Measurements from ENCODE around the gene RAE1. TPM values are rescaled to one million over a fixed set of nuclear protein-coding genes. Genes with fewer than 3 reads are reported as not detected.

The RAE1 gene
- total and polyA plus RNA-seq, 2 donors (not counting 3 experiments of a cell fraction or from before 2014, with no cell fraction given) = 34.1 to 55.8 TPM

DNA sequence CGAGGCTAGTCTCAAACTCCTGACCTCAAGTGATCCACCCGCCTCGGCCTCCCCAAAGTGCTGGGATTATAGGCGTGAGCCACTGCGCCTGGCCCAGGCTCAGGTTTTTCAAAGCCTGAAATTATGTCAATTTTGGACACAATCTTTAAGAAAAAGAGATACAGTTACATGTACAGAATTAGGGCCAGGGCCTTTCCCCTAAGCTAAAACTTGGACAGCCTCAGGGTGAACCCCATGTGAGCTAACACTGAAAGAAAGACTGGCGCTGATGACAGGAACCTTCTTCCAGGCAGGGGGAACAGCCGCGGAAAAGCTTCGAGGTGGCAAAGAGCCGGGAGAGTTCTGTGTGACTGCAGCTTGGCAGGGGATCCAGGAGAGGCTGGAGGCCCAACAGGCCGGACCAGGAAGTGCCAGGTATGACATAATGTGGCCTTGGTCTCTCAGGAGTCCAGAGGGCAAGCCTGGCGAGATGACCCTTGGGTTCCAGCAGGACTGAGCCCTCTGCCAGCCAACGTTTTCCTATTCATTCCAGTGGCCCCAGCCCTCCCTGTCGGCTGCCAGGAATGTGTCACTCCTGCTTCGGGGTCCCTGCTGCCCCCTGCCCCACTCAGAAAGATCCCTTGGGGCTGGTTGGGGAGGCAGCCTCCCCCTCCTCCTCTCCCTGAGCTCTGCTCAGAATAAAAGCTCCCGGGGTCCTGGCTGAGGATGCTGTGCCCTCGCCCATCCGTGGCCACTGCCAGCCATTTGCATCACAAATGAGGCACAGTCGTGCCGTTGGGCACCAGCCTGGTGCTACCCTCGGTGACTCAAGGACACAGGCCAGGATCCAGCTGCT, 77.5 kb downstream of the RAE1 start:
- Histone ChIP-seq H3K9me1 (replicated peaks; ENCODE audit: control insufficient read depth, extremely low read depth, insufficient read depth, low read length) (no peaks in the 10 kb centered on the region), H3K27me3 (ENCODE audit: control insufficient read depth in 2 of 2, insufficient read depth in 2 of 2, low read length in 2 of 2) (no peaks in the 10 kb centered on the region), H3K4me3 (replicated peaks in 1 of 3; ENCODE audit: insufficient read depth in 1 of 3, low read depth in 1 of 3, low read length in 3 of 3) (no peak overlapping the region), H3K9ac (replicated peaks; ENCODE audit: extremely low read depth, insufficient read depth, low read length) (no peak overlapping the region), H4K20me1 (replicated peaks; ENCODE audit: control insufficient read depth, extremely low read depth, insufficient read depth, low read length) (no peaks in the 10 kb centered on the region), H3K4me1 (ENCODE audit: control insufficient read depth, extremely low read depth, insufficient read depth, low read length) (no peaks in the 10 kb centered on the region), H3K4me2 (ENCODE audit: insufficient read depth, low read length) (no peak overlapping the region), H3K79me2 (ENCODE audit: control insufficient read depth, insufficient read depth, low read length) (no peaks in the 10 kb centered on the region), H3K27ac (ENCODE audit: insufficient read depth, low read depth, low read length) (no peak overlapping the region), H3K9me3 (replicated peaks; ENCODE audit: control insufficient read depth, insufficient read depth, low read length) (no peaks in the 10 kb centered on the region), H3K36me3 (ENCODE audit: control insufficient read depth in 2 of 2, extremely low read depth in 1 of 2, insufficient read depth in 2 of 2, low read length in 2 of 2) (no peaks in the 10 kb centered on the region), H2AFZ (ENCODE audit: low read depth, low read length) (no peak overlapping the region)
- DNase-seq (ENCODE audit: low read depth, low spot score) = no peak
- TF ChIP-seq, protein P1, sequence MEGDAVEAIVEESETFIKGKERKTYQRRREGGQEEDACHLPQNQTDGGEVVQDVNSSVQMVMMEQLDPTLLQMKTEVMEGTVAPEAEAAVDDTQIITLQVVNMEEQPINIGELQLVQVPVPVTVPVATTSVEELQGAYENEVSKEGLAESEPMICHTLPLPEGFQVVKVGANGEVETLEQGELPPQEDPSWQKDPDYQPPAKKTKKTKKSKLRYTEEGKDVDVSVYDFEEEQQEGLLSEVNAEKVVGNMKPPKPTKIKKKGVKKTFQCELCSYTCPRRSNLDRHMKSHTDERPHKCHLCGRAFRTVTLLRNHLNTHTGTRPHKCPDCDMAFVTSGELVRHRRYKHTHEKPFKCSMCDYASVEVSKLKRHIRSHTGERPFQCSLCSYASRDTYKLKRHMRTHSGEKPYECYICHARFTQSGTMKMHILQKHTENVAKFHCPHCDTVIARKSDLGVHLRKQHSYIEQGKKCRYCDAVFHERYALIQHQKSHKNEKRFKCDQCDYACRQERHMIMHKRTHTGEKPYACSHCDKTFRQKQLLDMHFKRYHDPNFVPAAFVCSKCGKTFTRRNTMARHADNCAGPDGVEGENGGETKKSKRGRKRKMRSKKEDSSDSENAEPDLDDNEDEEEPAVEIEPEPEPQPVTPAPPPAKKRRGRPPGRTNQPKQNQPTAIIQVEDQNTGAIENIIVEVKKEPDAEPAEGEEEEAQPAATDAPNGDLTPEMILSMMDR (IDR thresholded peaks at IDR 0.05; ENCODE audit: extremely low read depth in 1 of 2, insufficient read depth in 1 of 2, low read depth in 1 of 2, low read length in 2 of 2) = no peak
- ChIA-PET POLR2A (no interaction called here), CTCF (no interaction called here)
- intact Hi-C loops (cut with micrococcal nuclease) = no loop called here
- no peak for FAIRE-seq
- dilution Hi-C loops (cut with MboI; ENCODE audit: extremely low pct_ligation_motif_present, low sequenced_read_pairs) = no loop called here
- no TSS peak for BruUV-seq (replicated peaks)

Small RNA genes lying within 50 kb of the gene (microRNA-seq; reads per million reads assigned to microRNA genes)
- gene MIR4325 (ENCODE audit: borderline number of aligned reads, borderline replicate concordance) = not detected

Small RNA genes lying within 50 kb of the gene (small RNA-seq; reads per million reads assigned to genes)
- gene MIR4325 (ENCODE audit: insufficient read depth, insufficient read length, low read depth, low replicate concordance) (not detected), gene RF00019 (ENCODE audit: insufficient read depth, insufficient read length, low read depth, low replicate concordance) (not detected), gene RPL39P39 (ENCODE audit: insufficient read depth, insufficient read length, low read depth, low replicate concordance) (not detected)

Other genes starting within 250 kb of the RAE1 start
- gene BMP7, start 84.6 kb upstream of the RAE1 start, total RNA-seq = not detected in 2 replicates
- not detected in 2 replicates for gene BMP7, start 84.6 kb upstream of the RAE1 start, polyA plus RNA-seq
- gene SPO11, start 21.5 kb upstream of the RAE1 start, total RNA-seq = not detected in 2 replicates
- not detected in 2 replicates for gene SPO11, start 21.5 kb upstream of the RAE1 start, polyA plus RNA-seq
- gene RBM38, start 40.1 kb downstream of the RAE1 start, total RNA-seq = 22.1 and 27.5 TPM in 2 replicates
- gene RBM38, start 40.1 kb downstream of the RAE1 start, polyA plus RNA-seq = 37.4 and 49.0 TPM in 2 replicates
- not detected in 2 replicates for gene CTCFL, start 173.9 kb downstream of the RAE1 start, total RNA-seq
- gene CTCFL, start 173.9 kb downstream of the RAE1 start, polyA plus RNA-seq = not detected in 2 replicates
- gene PCK1, start 209.9 kb downstream of the RAE1 start, total RNA-seq = not detected in 2 replicates
- not detected in 2 replicates for gene PCK1, start 209.9 kb downstream of the RAE1 start, polyA plus RNA-seq